Hepatocyte (in vitro differentiated cells): ENCODE results near the gene IFNA5.
A peak's percentile ranks its signal among the peaks of the same experiment; 100 is the strongest.

Experiments used
- EZH2phosphoT487 ChIP-seq: fragments of 200-600 bp; sonication (generic); IDR thresholded peaks from one replicate; pipeline ENCODE4 v1.6.1; 2018; ENCODE audit warnings: antibody characterized with exemption, mild to moderate bottlenecking, low read depth, moderate library complexity; ENCODE audit not compliant: unreplicated experiment, severe bottlenecking
- TF ChIP-seq, protein P1 (sequence below): fragments of 200-600 bp; sonication (generic); IDR thresholded peaks from 2 replicates; pipeline ENCODE4 v1.5.1; 2016; ENCODE audit warnings: antibody characterized with exemption, mild to moderate bottlenecking; ENCODE audit not compliant: poor library complexity

DNA sequence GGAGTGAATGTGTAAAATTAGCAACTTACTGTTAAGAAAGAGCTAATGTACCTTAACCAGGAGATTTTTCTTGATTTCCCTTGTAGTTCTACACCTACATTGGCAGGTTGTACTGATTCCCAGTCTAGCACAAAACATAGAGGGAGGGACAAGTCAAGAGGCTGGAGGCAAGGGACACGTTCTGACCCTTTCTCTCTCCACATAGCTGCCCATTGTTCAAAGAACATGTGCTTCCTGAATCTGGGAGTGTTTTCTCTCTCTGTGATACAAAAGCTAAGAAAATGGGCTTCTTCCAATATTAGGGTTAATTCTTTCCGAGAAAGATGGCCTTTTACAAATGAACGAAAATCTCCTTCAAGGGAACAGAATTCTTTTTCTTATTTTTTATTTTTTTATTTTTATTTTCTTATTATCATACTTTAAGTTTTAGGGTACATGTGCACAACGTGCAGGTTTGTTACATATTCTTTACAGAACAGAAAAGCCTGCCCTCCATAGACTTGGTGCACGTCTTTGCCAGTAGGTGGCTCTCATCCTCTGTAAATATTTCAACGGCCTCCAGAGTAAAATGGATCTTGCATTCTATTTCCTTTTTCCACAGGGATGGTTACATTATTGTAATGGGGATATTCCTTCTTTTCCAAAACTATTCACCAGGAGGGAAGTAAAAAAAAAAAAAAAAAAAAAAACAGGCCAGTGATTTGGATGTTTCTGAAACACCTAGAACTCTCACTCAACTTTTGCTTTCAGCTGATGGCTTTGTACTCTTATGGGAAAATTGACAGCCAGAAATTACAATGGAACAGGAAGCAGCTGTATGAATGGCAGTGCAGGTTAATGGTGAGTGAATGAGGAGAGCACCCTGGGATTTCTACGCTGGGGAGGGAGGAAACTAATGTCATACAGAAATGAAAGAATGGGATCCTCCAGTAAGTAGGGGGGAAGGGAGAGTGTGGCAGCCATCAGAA is 13.1 kb upstream of the IFNA5 start:
- TF ChIP-seq, protein P1, sequence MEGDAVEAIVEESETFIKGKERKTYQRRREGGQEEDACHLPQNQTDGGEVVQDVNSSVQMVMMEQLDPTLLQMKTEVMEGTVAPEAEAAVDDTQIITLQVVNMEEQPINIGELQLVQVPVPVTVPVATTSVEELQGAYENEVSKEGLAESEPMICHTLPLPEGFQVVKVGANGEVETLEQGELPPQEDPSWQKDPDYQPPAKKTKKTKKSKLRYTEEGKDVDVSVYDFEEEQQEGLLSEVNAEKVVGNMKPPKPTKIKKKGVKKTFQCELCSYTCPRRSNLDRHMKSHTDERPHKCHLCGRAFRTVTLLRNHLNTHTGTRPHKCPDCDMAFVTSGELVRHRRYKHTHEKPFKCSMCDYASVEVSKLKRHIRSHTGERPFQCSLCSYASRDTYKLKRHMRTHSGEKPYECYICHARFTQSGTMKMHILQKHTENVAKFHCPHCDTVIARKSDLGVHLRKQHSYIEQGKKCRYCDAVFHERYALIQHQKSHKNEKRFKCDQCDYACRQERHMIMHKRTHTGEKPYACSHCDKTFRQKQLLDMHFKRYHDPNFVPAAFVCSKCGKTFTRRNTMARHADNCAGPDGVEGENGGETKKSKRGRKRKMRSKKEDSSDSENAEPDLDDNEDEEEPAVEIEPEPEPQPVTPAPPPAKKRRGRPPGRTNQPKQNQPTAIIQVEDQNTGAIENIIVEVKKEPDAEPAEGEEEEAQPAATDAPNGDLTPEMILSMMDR, result peak; percentile 88
- TF ChIP-seq EZH2phosphoT487, result no peak
